IMR-90 (cell line): ENCODE results near the gene SLC38A3. TPM values are rescaled to one million over a fixed set of nuclear protein-coding genes. Genes with fewer than 3 reads are reported as not detected.

Experiments
- ATAC-seq: fragments of 200-7000 bp; cut with Tn5 transposase; 2 replicates; pipeline ENCODE4 v1.9.1; 2020; ENCODE audit warnings: low read depth, mild to moderate bottlenecking, moderate library complexity
- BruUV-seq: library from RNA; stranded (reverse); fragments of 400-500 nt; replicated peaks from 2 replicates; lab custom pipeline; 2021; lab: Mats Ljungman, UMichigan
- CTCF ChIA-PET: fragments of 300-600 bp; formaldehyde crosslinking; extraction: SDS; loops from one replicate; lab custom pipeline; 2021; ENCODE audit warnings: antibody characterized with exemption; lab: Yijun Ruan, JAX
- POLR2A ChIA-PET: fragments of 300-600 bp; sonication (Branson Sonifier 250); formaldehyde crosslinking; loops from one replicate; lab custom pipeline; 2022; ENCODE audit warnings: antibody characterized with exemption; ENCODE audit not compliant: unreplicated experiment; lab: Charles Lee
- DNase-seq: peaks from one replicate; pipeline ENCODE4 v3.0.0; 2013
- H2AFZ ChIP-seq: replicated peaks from 2 replicates; pipeline ENCODE3; 2013; ENCODE audit warnings: low read length, mild to moderate bottlenecking; ENCODE audit not compliant: poor library complexity
- H2AK5ac ChIP-seq: 2 replicates; pipeline ENCODE4 v1.6.1; 2013; ENCODE audit warnings: low read depth, low read length, inconsistent platforms
- H2AK9ac ChIP-seq: replicated peaks from 2 replicates; pipeline ENCODE3; 2013; ENCODE audit warnings: mild to moderate bottlenecking, low read depth, low read length, moderate library complexity; ENCODE audit not compliant: poor library complexity
- H2BK120ac ChIP-seq: 2 replicates; pipeline ENCODE4 v1.6.1; 2013; ENCODE audit warnings: low read depth, low read length, inconsistent platforms
- H2BK15ac ChIP-seq: 3 replicates; pipeline ENCODE4 v1.6.1; 2013; ENCODE audit warnings: low read depth, low read length, inconsistent platforms
- H2BK20ac ChIP-seq: 2 replicates; pipeline ENCODE4 v1.6.1; 2013; ENCODE audit warnings: low read depth, mild to moderate bottlenecking, inconsistent platforms, low read length, moderate library complexity
- H2BK5ac ChIP-seq: 2 replicates; pipeline ENCODE4 v1.6.1; 2013; ENCODE audit warnings: mild to moderate bottlenecking, low read depth, low read length, inconsistent platforms; ENCODE audit not compliant: poor library complexity, severe bottlenecking
- H3K14ac ChIP-seq: replicated peaks from 2 replicates; pipeline ENCODE4 v1.6.1; 2013; ENCODE audit warnings: low read depth, low read length, inconsistent platforms
- H3K18ac ChIP-seq: 2 replicates; pipeline ENCODE4 v1.6.1; 2013; ENCODE audit warnings: low read depth, low read length, control low read depth
- H3K23ac ChIP-seq: 2 replicates; pipeline ENCODE4 v1.6.1; 2013; ENCODE audit warnings: low read depth, low read length, inconsistent platforms
- H3K27ac ChIP-seq: 2 replicates; pipeline ENCODE4 v1.5.1; 2013; ENCODE audit warnings: mild to moderate bottlenecking, control low read depth, low read length; ENCODE audit not compliant: insufficient read depth
- H3K27me3 ChIP-seq: 2 replicates; pipeline ENCODE4 v1.6.1; 2013; ENCODE audit warnings: low read length; ENCODE audit not compliant: control insufficient read depth, insufficient read depth
- H3K36me3 ChIP-seq: 2 replicates; pipeline ENCODE4 v1.6.1; 2013; ENCODE audit warnings: low read length, mixed read lengths; ENCODE audit not compliant: control insufficient read depth, insufficient read depth
- H3K4ac ChIP-seq: 2 replicates; pipeline ENCODE4 v1.6.1; 2013; ENCODE audit warnings: low read depth, low read length, inconsistent platforms
- H3K4me1 ChIP-seq: 2 replicates; pipeline ENCODE4 v1.6.1; 2013; ENCODE audit warnings: low read length, mixed read lengths; ENCODE audit not compliant: control insufficient read depth, insufficient read depth
- H3K4me2 ChIP-seq: 2 replicates; pipeline ENCODE4 v1.6.1; 2013; ENCODE audit warnings: low read depth, mild to moderate bottlenecking, control low read depth, low read length, moderate library complexity
- H3K4me3 ChIP-seq: 2 replicates; pipeline ENCODE4 v1.5.1; 2013; ENCODE audit warnings: low read depth, mild to moderate bottlenecking, control low read depth, low read length, moderate library complexity; ENCODE audit not compliant: insufficient read depth
- H3K56ac ChIP-seq: 2 replicates; pipeline ENCODE4 v1.6.1; 2013; ENCODE audit warnings: low read length, inconsistent platforms; ENCODE audit not compliant: insufficient read depth; ENCODE audit errors: extremely low read depth
- H3K79me1 ChIP-seq, 2 experiments: 2 replicates each; pipeline ENCODE4 v1.6.1; 2013; ENCODE audit warnings: low read length in 2 of 2, inconsistent platforms in 1 of 2, low read depth in 1 of 2
- H3K9ac ChIP-seq: 2 replicates; pipeline ENCODE4 v1.6.1; 2013; ENCODE audit warnings: low read depth, low read length, control low read depth
- H3K9me1 ChIP-seq: 2 replicates; pipeline ENCODE4 v1.6.1; 2013; ENCODE audit warnings: low read length, inconsistent platforms; ENCODE audit not compliant: insufficient read depth
- H3K9me3 ChIP-seq: 2 replicates; pipeline ENCODE4 v1.6.1; 2013; ENCODE audit warnings: low read length; ENCODE audit not compliant: control insufficient read depth, insufficient read depth
- H4K20me1 ChIP-seq: 2 replicates; pipeline ENCODE4 v1.6.1; 2013; ENCODE audit warnings: low read length, inconsistent platforms; ENCODE audit not compliant: insufficient read depth
- H4K5ac ChIP-seq: 2 replicates; pipeline ENCODE4 v1.6.1; 2013; ENCODE audit warnings: mild to moderate bottlenecking, low read depth, low read length, control low read depth
- H4K8ac ChIP-seq, 2 experiments: 2 replicates each; pipeline ENCODE4 v1.6.1; 2013; ENCODE audit warnings: low read depth in 2 of 2, low read length in 2 of 2, control low read depth in 1 of 2, inconsistent platforms in 1 of 2
- H4K91ac ChIP-seq: 2 replicates; pipeline ENCODE4 v1.6.1; 2013; ENCODE audit warnings: low read depth, low read length, inconsistent platforms; ENCODE audit not compliant: insufficient read depth
- CEBPB ChIP-seq: IDR thresholded peaks from 2 replicates; pipeline ENCODE4 v1.6.1; 2012; ENCODE audit warnings: low read depth, low read length, improper control_type of control experiment
- CHD1 ChIP-seq: IDR thresholded peaks from 2 replicates; pipeline ENCODE4 v1.6.1; 2012; ENCODE audit warnings: low read depth, low read length, improper control_type of control experiment
- WGBS, 2 experiments: methylation state at CpG; one replicate each; pipeline versions ENCODE4 v1.1.5 to v1.1.7; 2013; ENCODE audit warnings: missing lambda C conversion rate in 2 of 2; ENCODE audit not compliant: insufficient read length in 1 of 2; ENCODE audit errors: extremely low coverage in 2 of 2; 5-methylcytosine and 5-hydroxymethylcytosine counted together
- dilution Hi-C: fragments of 300-500 bp; cut with HindIII; formaldehyde crosslinking; loops from one replicate; pipeline ENCODE4 v1.14.3; 2018; ENCODE audit warnings: low sequenced_read_pairs; ENCODE audit not compliant: unreplicated experiment
- in situ Hi-C: fragments of 300-500 bp; cut with MboI; formaldehyde crosslinking; loops from 3 replicates; pipeline ENCODE4 v1.14.3; 2019; ENCODE audit warnings: low sequenced_read_pairs, inconsistent platforms, mixed read lengths
- intact Hi-C: fragments of 100-400 bp; cut with micrococcal nuclease; formaldehyde crosslinking; loops from 2 replicates; pipeline ENCODE4 v1.10.0; 2022
- polyA plus RNA-seq, 3 experiments: library from polyadenylated mRNA; depleted of rRNA; stranded (reverse); fragments of >200 nt; gene quantifications; 2 replicates each; pipeline ENCODE4 v1.2.3, GENCODE V29; 2012; ENCODE audit warnings: low replicate concordance in 1 of 3
- total RNA-seq: library from RNA; depleted of rRNA; stranded (reverse); fragments of >200 nt; gene quantifications from 2 replicates; pipeline ENCODE4 v1.2.3, GENCODE V29; 2012

The SLC38A3 gene
- total and polyA plus RNA-seq, 2 of the 4 experiments (the other 2 are of a cell fraction), result 0.12 to 0.36 TPM

DNA sequence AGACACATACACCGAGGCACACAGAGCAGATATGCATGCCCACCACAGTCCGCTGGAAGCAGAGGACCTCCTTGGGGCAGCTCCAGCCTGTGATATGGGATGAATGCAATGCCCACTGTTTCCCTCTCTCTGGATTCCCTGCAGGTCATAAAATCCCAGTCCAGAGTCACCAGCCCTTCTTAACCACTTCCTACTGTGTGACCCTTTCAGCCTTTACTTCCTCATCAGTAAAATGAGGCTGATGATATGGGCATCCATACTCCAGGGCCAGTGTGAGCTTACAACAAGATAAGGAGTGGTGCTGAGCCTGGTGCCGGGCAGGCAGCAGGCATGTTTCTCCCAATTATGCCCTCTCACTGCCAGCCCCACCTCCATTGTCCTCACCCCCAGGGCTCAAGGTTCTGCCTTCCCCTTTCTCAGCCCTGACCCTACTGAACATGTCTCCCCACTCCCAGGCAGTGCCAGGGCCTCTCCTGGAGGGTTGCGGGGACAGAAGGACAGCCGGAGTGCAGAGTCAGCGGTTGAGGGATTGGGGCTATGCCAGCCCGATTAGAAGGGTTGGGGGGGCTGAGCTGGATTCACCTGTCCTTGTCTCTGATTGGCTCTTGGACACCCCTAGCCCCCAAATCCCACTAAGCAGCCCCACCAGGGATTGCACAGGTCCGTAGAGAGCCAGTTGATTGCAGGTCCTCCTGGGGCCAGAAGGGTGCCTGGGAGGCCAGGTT lies 14.0 kb upstream of the SLC38A3 start, which contains the start of gene GNAT1 (continued):
- no peak for TF ChIP-seq CHD1

DNA sequence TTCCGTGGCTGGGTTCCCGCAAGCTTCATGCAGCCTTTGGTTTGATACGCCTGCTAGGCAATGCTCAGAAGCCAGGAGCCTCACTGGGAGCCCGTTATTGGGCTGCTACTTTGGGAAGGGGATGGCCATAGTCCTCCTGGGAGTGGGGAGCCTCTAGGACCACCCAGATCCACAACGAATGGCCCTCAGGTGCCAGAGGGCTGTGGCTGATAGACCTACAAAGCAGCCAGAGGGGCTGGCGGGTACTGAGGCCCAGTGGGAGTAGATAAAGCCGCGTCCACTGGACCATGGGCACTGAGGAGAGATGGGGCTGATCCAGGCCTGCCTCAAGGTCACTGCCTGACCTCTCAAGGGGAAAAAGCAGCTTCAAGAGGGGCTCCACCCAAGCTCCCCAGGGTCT lies 12.9 kb upstream of the SLC38A3 start:
- POLR2A ChIA-PET, result no interaction called here

More for the DNA sequence above, 12.9 kb upstream of the SLC38A3 start:
- H4K5ac ChIP-seq, result no peak overlapping the region
- H2BK15ac ChIP-seq, result no peak overlapping the region
- H3K79me1 ChIP-seq, result no peaks in the 10 kb centered on the region
- DNase-seq (no peak), ATAC-seq (no peak)
- no peak overlapping the region for H3K9ac ChIP-seq
- no peak overlapping the region for H2BK5ac ChIP-seq
- CTCF ChIA-PET, result interaction anchor here (0.6 to 1.3 kb wide), 2 partner anchors 13 to 77 kb away, joined by 3 to 6 read pairs; no protein-coding TSS in a partner anchor
- H3K4ac ChIP-seq, result no peak overlapping the region
- no peak overlapping the region for H4K91ac ChIP-seq
- no peaks in the 10 kb centered on the region for H3K9me1 ChIP-seq
- no peak overlapping the region for H2AFZ ChIP-seq
- H4K8ac ChIP-seq, result no peak overlapping the region
- H3K4me1 ChIP-seq, result no peaks in the 10 kb centered on the region
- TF ChIP-seq CEBPB, result no peak
- dilution Hi-C loops (no loop called here), in situ Hi-C loops (loop anchor here (5.0 kb wide), 2 partner anchors 35 to 80 kb away; no protein-coding TSS in a partner anchor), intact Hi-C loops (loop anchor here (1.0 kb wide), 2 partner anchors 34 to 81 kb away; no protein-coding TSS in a partner anchor)
- peaks cover 4% of the 10 kb centered on the region; the same call in 1 of the 2 replicates for H4K20me1 ChIP-seq
- H2BK20ac ChIP-seq, result no peak overlapping the region
- H3K4me2 ChIP-seq, result no peak overlapping the region
- H3K14ac ChIP-seq, result no peak overlapping the region
- H2BK120ac ChIP-seq, result no peak overlapping the region
- no peaks in the 10 kb centered on the region for H3K9me3 ChIP-seq
- 86% methylated on average over 3 of the region's 8 CpGs; no CpG with 5 or more reads in 1 of the 2 experiments for WGBS, 2 experiments
- no TSS peak for BruUV-seq
- H3K18ac ChIP-seq, result no peak overlapping the region
- no peak overlapping the region for H3K27ac ChIP-seq
- H3K23ac ChIP-seq, result no peak overlapping the region
- H3K56ac ChIP-seq, result no peak overlapping the region
- H3K4me3 ChIP-seq, result no peak overlapping the region
- H3K36me3 ChIP-seq, result peaks cover 7% of the 10 kb centered on the region; the same call in 1 of the 2 replicates
- no peak overlapping the region for H2AK5ac ChIP-seq
- H2AK9ac ChIP-seq, result no peak overlapping the region
- peaks cover 28% of the 10 kb centered on the region for H3K27me3 ChIP-seq
